Measurements from ENCODE around the gene SUSD1.

- TF ChIP-seq POLR2AphosphoS5 (IDR thresholded peaks at IDR 0.05) = no peak
- TF ChIP-seq POLR2A (IDR thresholded peaks at IDR 0.05) = no peak
- TF ChIP-seq CTCF (IDR thresholded peaks at IDR 0.05) = no peak
- TF ChIP-seq EP300 (IDR thresholded peaks at IDR 0.05) = no peak
Observed at GRCh38 chr9:112072721-112073638, 102.1 kb downstream of the SUSD1 start.

Data from upper lobe of left lung (tissue), 4 donors.